Heart left ventricle (tissue), 13 donors: ENCODE measurements around the gene ATAD1.

Source experiments
- POLR2A ChIP-seq, 2 donors: fragments of 450-650 bp; IDR thresholded peaks; one replicate each; pipeline ENCODE4 v1.6.1; 2017; ENCODE audit warnings: antibody characterized with exemption in 2 of 2, mild to moderate bottlenecking in 2 of 2, moderate library complexity in 2 of 2
- TF ChIP-seq, protein P1 (sequence below), 12 donors: fragments of 200-600 bp; sonication (generic) in 4 of 12; IDR thresholded peaks; one replicate each; pipeline versions ENCODE4 v1.5.0 to v1.8.0; 2018 to 2022; ENCODE audit warnings: antibody characterized with exemption in 12 of 12, mild to moderate bottlenecking in 5 of 12
- donor health status: ischemic (EF 13 %, LVEDD 7.1; RV severe dilation, severe dysfunction).
- donor health status: DM: no; HTN: yes; CAD: no.
- donor health status: DM: no; HTN: no; CAD: no.
- donor health status: ischemic (EF 25% LVEDD 6.9; RV normal size, moderate dysfunction).
- donor health status: ischemic (EF 25% LVEDD 5.7; RV mildly dilated, moderate dysfunction).
- donor health status: ischemic (EF 35%, LVEDD 5.7; RV mildly dilated, moderate dysfunction).
- donor health status: nonischemic (EF 11% LVEDD 7.7; RV severe dilation, severe dysfunction).
- donor health status: DM: yes; HTN: yes; CAD: no.
- donor health status: PGD.
- donor health status: ischemic (EF 29% LVEDD 5.4; RV normal size, mild dysfunction).
- donor health status: nonischemic (EF 23%, LVEDD 6.1; RV moderate dilation, normal function).

- TF ChIP-seq, protein P1, sequence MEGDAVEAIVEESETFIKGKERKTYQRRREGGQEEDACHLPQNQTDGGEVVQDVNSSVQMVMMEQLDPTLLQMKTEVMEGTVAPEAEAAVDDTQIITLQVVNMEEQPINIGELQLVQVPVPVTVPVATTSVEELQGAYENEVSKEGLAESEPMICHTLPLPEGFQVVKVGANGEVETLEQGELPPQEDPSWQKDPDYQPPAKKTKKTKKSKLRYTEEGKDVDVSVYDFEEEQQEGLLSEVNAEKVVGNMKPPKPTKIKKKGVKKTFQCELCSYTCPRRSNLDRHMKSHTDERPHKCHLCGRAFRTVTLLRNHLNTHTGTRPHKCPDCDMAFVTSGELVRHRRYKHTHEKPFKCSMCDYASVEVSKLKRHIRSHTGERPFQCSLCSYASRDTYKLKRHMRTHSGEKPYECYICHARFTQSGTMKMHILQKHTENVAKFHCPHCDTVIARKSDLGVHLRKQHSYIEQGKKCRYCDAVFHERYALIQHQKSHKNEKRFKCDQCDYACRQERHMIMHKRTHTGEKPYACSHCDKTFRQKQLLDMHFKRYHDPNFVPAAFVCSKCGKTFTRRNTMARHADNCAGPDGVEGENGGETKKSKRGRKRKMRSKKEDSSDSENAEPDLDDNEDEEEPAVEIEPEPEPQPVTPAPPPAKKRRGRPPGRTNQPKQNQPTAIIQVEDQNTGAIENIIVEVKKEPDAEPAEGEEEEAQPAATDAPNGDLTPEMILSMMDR (IDR thresholded peaks at IDR 0.05) = no peak
- no peak for TF ChIP-seq POLR2A (IDR thresholded peaks at IDR 0.05)
Observed at GRCh38 chr10:87819289-87819585, 1.2 kb upstream of the ATAD1 start.
